Mucosa of descending colon (tissue), 3 donors: ENCODE measurements around the gene MAP2. TPM values are rescaled to one million over a fixed set of nuclear protein-coding genes. Genes with fewer than 3 reads are reported as not detected.

ENCODE experiments used
- ATAC-seq: fragments of 200-7000 bp; cut with Tn5 transposase; one replicate; pipeline ENCODE4 v1.9.1; 2020; ENCODE audit warnings: mild to moderate bottlenecking, moderate library complexity
- DNase-seq, 3 donors: peaks; one replicate each; pipeline ENCODE4 v3.0.0-alpha.2; 2020
- H3K36me3 ChIP-seq: fragments of 200-600 bp; one replicate; pipeline ENCODE4 v1.8.0; 2021; ENCODE audit warnings: low read depth, mild to moderate bottlenecking
- H3K4me1 ChIP-seq: fragments of 200-600 bp; one replicate; pipeline ENCODE4 v1.8.0; 2021; ENCODE audit warnings: low read depth, mild to moderate bottlenecking
- H3K4me3 ChIP-seq: fragments of 200-600 bp; one replicate; pipeline ENCODE4 v1.8.0; 2021; ENCODE audit warnings: mild to moderate bottlenecking
- H3K9me3 ChIP-seq: fragments of 200-600 bp; one replicate; pipeline ENCODE4 v1.8.0; 2021; ENCODE audit warnings: mild to moderate bottlenecking
- intact Hi-C, 2 donors: fragments of 100-400 bp; cut with DNase I in 1 of 2; cut with micrococcal nuclease in 1 of 2; formaldehyde crosslinking; loops; one replicate each; pipeline versions ENCODE4 v1.11.0 to v1.11.1; 2022; cut with DNase I, micrococcal nuclease
- total RNA-seq, 3 donors: library from RNA; stranded (reverse); fragmentation: NEBNext Ultra II Directional in 2 of 3; extraction: Animal tissue kit (Norgen Biotek cat#: 25700) in 2 of 3; gene quantifications; one replicate each; pipeline versions ENCODE4 v1.2.1 to v1.2.4, GENCODE V29; 2021 to 2023
- TF ChIP-seq, protein P1 (sequence below): fragments of 200-600 bp; IDR thresholded peaks from one replicate; pipeline ENCODE4 v1.8.0; 2022; ENCODE audit warnings: antibody characterized with exemption, mild to moderate bottlenecking
- donor health status: DM: no; HTN: no; CAD: no; lungs with moderate emphysema.
- donor health status: DM: no; HTN: no; CAD: no.
- donor health status: DM: no; HTN: yes; CAD: no.

MAP2 gene
- total RNA-seq, 3 donors from 2014 or later: 2.3 to 8.4 (median 2.5) TPM

- H3K36me3 ChIP-seq: no peaks in the 10 kb centered on the region
- DNase-seq: no peak
- H3K4me1 ChIP-seq: no peaks in the 10 kb centered on the region
- H3K4me3 ChIP-seq: no peak overlapping the region
- TF ChIP-seq, protein P1, sequence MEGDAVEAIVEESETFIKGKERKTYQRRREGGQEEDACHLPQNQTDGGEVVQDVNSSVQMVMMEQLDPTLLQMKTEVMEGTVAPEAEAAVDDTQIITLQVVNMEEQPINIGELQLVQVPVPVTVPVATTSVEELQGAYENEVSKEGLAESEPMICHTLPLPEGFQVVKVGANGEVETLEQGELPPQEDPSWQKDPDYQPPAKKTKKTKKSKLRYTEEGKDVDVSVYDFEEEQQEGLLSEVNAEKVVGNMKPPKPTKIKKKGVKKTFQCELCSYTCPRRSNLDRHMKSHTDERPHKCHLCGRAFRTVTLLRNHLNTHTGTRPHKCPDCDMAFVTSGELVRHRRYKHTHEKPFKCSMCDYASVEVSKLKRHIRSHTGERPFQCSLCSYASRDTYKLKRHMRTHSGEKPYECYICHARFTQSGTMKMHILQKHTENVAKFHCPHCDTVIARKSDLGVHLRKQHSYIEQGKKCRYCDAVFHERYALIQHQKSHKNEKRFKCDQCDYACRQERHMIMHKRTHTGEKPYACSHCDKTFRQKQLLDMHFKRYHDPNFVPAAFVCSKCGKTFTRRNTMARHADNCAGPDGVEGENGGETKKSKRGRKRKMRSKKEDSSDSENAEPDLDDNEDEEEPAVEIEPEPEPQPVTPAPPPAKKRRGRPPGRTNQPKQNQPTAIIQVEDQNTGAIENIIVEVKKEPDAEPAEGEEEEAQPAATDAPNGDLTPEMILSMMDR: no peak
- ATAC-seq: no peak
- intact Hi-C loops: no loop called here
- H3K9me3 ChIP-seq: no peaks in the 10 kb centered on the region
These were observed 110.4 kb downstream of the MAP2 start for GRCh38 chr2:209534228-209534627.

- no peaks in the 10 kb centered on the region for H3K36me3 ChIP-seq
- no peak for ATAC-seq
- TF ChIP-seq, protein P1: no peak
- no peak overlapping the region for H3K4me3 ChIP-seq
- no peak for DNase-seq
- intact Hi-C loops: no loop called here
- no peaks in the 10 kb centered on the region for H3K4me1 ChIP-seq
- no peaks in the 10 kb centered on the region for H3K9me3 ChIP-seq
These were observed 112.5 kb downstream of the MAP2 start for GRCh38 chr2:209536363-209536762.

GRCh38 chr2:209547726-209548125, 123.9 kb downstream of the MAP2 start:
- TF ChIP-seq, protein P1: no peak
- no peaks in the 10 kb centered on the region for H3K36me3 ChIP-seq
- intact Hi-C loops: no loop called here
- no peaks in the 10 kb centered on the region for H3K4me1 ChIP-seq
- DNase-seq (no peak), ATAC-seq (no peak)
- no peak overlapping the region for H3K4me3 ChIP-seq
- no peaks in the 10 kb centered on the region for H3K9me3 ChIP-seq

- no peaks in the 10 kb centered on the region for H3K9me3 ChIP-seq
- DNase-seq (no peak), ATAC-seq (no peak)
- intact Hi-C loops: no loop called here
- H3K4me3 ChIP-seq: no peak overlapping the region
- TF ChIP-seq, protein P1: no peak
- no peaks in the 10 kb centered on the region for H3K36me3 ChIP-seq
- H3K4me1 ChIP-seq: no peaks in the 10 kb centered on the region
These were observed 125.7 kb downstream of the MAP2 start for GRCh38 chr2:209549589-209549988.

- TF ChIP-seq, protein P1: no peak
- Histone ChIP-seq H3K4me1 (no peaks in the 10 kb centered on the region), H3K9me3 (no peaks in the 10 kb centered on the region), H3K36me3 (no peaks in the 10 kb centered on the region), H3K4me3 (no peak overlapping the region)
- DNase-seq: no peak
- no peak for ATAC-seq
- intact Hi-C loops: no loop called here
These were observed 130.1 kb downstream of the MAP2 start for GRCh38 chr2:209553913-209554312.

GRCh38 chr2:209556354-209556961, 132.6 kb downstream of the MAP2 start:
- Histone ChIP-seq H3K4me1 (no peaks in the 10 kb centered on the region), H3K4me3 (no peak overlapping the region), H3K36me3 (no peaks in the 10 kb centered on the region), H3K9me3 (no peaks in the 10 kb centered on the region)
- TF ChIP-seq, protein P1: no peak
- ATAC-seq (no peak), DNase-seq (no peak)
- intact Hi-C loops: no loop called here
